ENCODE data around the gene DLX4.

The DLX4 gene

GRCh38 chr17:49970498-49970897 lies 1.5 kb downstream of the DLX4 start:
- DNase-seq = no peak

GRCh38 chr17:49971199-49971847 lies 2.3 kb downstream of the DLX4 start:
- DNase-seq = no peak

- no peak for DNase-seq
Measured at GRCh38 chr17:49971848-49972485, 3.0 kb downstream of the DLX4 start.

- no peak for DNase-seq
Measured at GRCh38 chr17:49972486-49973270, 3.7 kb downstream of the DLX4 start.

- no peak for DNase-seq
Measured at GRCh38 chr17:49973271-49973615, 4.3 kb downstream of the DLX4 start.

- DNase-seq = no peak
Measured at GRCh38 chr17:49975531-49975930, 6.5 kb downstream of the DLX4 start.

- no peak for DNase-seq
Measured at GRCh38 chr17:49976163-49976827, 7.3 kb downstream of the DLX4 start.

- no peak for DNase-seq
Measured at GRCh38 chr17:49976828-49977202, 7.8 kb downstream of the DLX4 start.

- DNase-seq = no peak
Measured at GRCh38 chr17:49977463-49978389, 8.7 kb downstream of the DLX4 start.

GRCh38 chr17:49978501-49978900 lies 9.5 kb downstream of the DLX4 start:
- DNase-seq = no peak

- no peak for DNase-seq
Measured at GRCh38 chr17:49979748-49980479, 10.9 kb downstream of the DLX4 start.

- DNase-seq = no peak
Measured at GRCh38 chr17:49980703-49981197, 11.8 kb downstream of the DLX4 start.

GRCh38 chr17:49984283-49984682 lies 15.3 kb downstream of the DLX4 start:
- no peak for DNase-seq

- no peak for DNase-seq
Measured at GRCh38 chr17:49984776-49985175, 15.8 kb downstream of the DLX4 start.

GRCh38 chr17:49985310-49985990 lies 16.5 kb downstream of the DLX4 start:
- no peak for DNase-seq

- DNase-seq = no peak
Measured at GRCh38 chr17:49986396-49987289, 17.7 kb downstream of the DLX4 start.

- DNase-seq = no peak
Measured at GRCh38 chr17:49987290-49987585, 18.2 kb downstream of the DLX4 start.

GRCh38 chr17:49987681-49988441 lies 18.9 kb downstream of the DLX4 start:
- no peak for DNase-seq

GRCh38 chr17:49989518-49989880 lies 20.5 kb downstream of the DLX4 start:
- DNase-seq = no peak

All from SIG-M5 (cell line).